ENCODE measurements around the gene IFNL1.
"Not testable (repeated sequence)": the region's sequence is repeated elsewhere in the genome, so short reads cannot be mapped to it uniquely, and the experiment has no call there.

Gene IFNL1

GRCh38 chr19:39332738-39333137 lies 36.5 kb downstream of the IFNL1 start:
- DNase-seq = not testable (repeated sequence)

GRCh38 chr19:39333507-39333906 lies 37.3 kb downstream of the IFNL1 start:
- DNase-seq = no peak

DNA sequence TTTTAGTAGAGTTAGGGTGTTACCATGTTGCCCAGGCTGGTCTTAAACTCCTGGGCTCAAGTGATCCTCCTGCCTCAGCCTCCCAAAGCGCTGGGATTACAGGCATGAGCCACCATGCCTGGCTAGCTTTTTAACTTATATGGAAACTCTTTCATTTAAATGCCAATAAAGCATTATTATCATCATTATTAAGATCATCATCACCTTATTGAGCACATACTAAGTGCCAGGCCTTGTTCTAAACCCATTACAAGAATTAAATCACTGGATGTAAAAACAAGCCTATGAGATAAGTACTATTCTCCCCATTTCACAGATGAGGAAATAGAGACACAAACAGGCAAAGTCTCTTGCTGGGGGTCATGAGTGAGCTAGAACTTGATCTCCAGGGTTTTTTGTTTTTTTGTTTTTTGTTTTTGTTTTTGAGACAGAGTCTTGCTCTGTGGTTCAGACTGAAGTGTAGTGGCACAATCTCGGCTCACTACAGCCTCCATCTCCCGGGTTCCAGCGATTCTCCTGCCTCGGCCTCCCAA lies 38.3 kb downstream of the IFNL1 start:
- no peak for DNase-seq

DNA sequence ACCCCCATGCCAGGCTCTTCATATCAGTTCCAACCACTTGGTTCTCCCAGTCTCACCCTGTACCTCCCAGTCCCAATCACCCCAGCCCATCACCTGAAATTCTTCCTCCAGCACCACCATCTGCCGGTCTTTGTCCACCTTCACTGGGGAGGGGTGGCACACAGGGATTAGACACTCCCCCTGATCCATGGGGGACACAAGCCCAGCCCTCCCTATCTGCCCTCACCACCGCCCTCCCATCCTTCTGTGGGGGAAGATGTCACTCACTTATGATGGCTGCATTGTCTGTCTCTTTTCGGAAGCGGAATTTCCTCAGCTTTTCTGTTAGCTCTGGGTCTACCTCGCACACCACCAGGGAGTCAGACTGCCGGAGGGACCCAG lies 39.0 kb downstream of the IFNL1 start:
- no peak for DNase-seq

GRCh38 chr19:39336483-39336882 lies 40.3 kb downstream of the IFNL1 start:
- DNase-seq = no peak

DNA sequence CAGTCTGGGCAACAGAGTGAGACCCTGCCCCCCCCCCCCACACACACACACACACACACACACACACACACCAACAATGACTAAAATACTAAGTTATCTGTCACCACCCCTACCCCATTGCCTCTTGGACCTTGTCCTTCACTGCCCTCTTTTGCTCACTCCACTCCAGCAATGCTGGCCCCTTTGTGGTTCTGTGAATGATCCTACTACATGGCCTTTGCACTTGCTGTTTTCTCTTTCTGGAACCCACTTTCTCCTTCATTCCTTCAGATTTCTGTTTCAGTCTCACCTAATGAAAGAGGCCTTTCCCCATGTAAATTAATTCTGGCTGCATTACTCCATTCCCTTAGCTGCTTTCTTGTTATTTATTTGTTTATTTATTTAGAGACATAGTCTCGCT lies 43.5 kb downstream of the IFNL1 start:
- DNase-seq = no peak

- not testable (repeated sequence) for DNase-seq
Observed at GRCh38 chr19:39340156-39340555, 43.9 kb downstream of the IFNL1 start.

GRCh38 chr19:39341129-39341718 lies 45.0 kb downstream of the IFNL1 start:
- DNase-seq = no peak

DNA sequence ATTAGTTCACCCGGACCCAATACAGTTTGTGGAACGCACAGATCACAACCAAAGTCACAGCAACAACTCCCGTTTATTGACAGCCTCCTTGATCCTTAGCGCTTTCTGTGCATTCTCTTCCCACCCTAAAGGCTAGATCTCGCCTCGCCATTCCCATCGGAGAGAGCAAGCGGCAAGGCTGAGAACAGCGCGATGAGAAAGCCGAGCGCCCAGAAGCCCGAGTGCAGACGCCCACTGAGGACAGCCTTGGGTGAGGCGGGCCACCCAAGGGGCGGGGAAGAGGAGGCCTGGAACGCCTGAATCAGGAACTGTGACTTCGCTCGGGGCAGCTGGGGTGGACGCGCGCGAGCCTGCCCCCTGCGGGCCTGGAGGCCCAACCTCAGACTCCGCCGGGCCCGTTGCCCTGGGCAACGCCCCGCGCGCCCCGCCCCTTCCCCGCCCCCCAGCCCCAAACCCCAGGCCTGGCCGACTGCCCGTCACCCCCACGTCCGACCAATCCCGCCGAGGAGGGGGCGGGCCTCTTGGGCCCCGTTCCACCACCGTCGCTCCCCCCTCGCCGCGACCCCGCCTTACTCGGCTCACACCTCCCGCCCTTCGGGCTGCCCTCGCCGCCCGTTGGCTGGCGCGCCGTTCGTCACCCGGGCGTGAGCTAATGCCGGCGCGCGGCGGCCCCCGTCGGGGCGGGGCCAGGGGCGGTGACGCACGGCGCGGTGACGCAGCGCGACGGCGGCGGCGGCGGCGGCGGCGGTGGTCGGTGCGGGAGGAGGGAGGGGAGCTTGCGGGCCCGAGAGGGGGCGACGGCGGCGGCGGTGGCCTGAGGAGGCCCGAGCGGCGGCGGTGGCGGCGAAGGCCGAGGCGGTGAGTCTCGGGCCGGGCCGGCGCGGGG lies 45.8 kb downstream of the IFNL1 start, which contains the start of gene SAMD4B:
Gene SAMD4B, plus strand, starts transcription at position 703 of the 886 bp plus-strand sequence. CDS start 14,473 bp downstream, outside the sequence.
- DNase-seq = peak; percentile 99

GRCh38 chr19:39342647-39343305 lies 46.6 kb downstream of the IFNL1 start:
- DNase-seq = no peak

- no peak for DNase-seq
Observed at GRCh38 chr19:39345956-39346355, 49.7 kb downstream of the IFNL1 start.

GRCh38 chr19:39347332-39348164 lies 51.3 kb downstream of the IFNL1 start:
- no peak for DNase-seq
